VCaP (cell line): Measurements from ENCODE around the gene SDR9C7.

Source experiments
- H3K27ac ChIP-seq: fragments of 450-650 bp; 2 replicates; pipeline ENCODE4 v1.5.1; 2017
- TF ChIP-seq, protein P1 (sequence below): fragments of 450-650 bp; conservative IDR thresholded peaks from 2 replicates; pipeline ENCODE4 v1.5.1; 2017; ENCODE audit warnings: mild to moderate bottlenecking, moderate library complexity

The SDR9C7 gene

DNA sequence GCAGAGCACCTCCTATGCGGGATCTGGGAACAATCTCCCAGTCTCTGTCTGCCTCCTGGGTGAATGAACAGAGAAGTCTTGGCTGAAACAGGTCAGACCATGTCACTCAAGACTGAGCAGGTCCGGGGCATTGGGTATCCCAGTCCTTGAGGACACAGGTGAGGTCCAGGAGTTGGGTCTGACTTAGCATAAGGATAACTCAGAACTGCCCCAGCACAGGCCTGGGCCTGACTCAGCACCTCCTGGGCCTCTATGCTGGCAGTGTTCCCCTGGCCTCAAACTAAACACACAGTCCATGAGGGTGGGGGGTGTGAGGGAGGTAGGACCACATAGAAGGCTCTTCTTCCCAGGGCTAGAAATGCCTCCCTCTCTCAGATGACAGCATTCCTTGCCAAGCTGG is 1.5 kb upstream of the SDR9C7 start:
- H3K27ac ChIP-seq, result no peak overlapping the region
- TF ChIP-seq, protein P1, sequence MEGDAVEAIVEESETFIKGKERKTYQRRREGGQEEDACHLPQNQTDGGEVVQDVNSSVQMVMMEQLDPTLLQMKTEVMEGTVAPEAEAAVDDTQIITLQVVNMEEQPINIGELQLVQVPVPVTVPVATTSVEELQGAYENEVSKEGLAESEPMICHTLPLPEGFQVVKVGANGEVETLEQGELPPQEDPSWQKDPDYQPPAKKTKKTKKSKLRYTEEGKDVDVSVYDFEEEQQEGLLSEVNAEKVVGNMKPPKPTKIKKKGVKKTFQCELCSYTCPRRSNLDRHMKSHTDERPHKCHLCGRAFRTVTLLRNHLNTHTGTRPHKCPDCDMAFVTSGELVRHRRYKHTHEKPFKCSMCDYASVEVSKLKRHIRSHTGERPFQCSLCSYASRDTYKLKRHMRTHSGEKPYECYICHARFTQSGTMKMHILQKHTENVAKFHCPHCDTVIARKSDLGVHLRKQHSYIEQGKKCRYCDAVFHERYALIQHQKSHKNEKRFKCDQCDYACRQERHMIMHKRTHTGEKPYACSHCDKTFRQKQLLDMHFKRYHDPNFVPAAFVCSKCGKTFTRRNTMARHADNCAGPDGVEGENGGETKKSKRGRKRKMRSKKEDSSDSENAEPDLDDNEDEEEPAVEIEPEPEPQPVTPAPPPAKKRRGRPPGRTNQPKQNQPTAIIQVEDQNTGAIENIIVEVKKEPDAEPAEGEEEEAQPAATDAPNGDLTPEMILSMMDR, result no peak

DNA sequence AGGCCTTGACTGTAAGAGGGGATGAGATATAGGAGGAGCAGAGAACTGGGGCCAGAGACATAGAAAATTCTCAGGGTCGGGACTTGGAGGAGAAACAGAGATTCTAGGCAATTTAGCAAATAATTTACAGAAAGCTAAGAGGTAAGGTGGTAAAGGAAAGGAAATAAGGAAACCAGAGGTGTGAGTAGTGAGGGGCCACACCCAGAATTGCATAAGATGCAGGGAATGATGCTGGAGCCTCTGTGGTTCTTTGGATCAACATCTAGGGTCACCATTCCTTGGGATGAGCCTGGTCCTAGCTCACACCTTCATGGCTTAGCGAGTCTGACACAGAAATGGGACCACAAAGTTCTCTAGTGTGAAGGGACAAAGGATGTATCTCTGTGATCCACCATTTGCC is 949 bp upstream of the SDR9C7 start:
- peak overlapping the region; percentile 39 for H3K27ac ChIP-seq
- TF ChIP-seq, protein P1, result no peak

DNA sequence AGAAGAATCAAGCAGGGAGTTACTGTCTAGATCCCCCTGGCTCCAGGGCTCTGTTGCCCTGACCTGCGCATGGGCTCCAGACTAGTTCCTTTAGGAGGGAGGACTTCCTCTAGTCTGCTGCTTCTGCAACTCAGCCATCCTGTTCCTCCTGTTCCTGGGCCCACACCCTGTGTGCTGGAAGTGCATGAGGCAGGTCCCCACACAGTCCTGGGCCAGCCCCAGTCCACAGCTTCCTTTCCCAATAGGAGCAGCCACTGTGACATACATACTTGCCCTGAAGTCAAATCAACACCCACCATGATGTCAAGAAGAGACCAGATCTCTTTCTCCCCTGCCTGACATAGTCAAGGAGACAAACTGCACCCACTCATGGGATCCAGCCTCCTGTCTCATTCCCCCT is 1.3 kb downstream of the SDR9C7 start:
- no peak overlapping the region for H3K27ac ChIP-seq
- TF ChIP-seq, protein P1, result no peak

DNA sequence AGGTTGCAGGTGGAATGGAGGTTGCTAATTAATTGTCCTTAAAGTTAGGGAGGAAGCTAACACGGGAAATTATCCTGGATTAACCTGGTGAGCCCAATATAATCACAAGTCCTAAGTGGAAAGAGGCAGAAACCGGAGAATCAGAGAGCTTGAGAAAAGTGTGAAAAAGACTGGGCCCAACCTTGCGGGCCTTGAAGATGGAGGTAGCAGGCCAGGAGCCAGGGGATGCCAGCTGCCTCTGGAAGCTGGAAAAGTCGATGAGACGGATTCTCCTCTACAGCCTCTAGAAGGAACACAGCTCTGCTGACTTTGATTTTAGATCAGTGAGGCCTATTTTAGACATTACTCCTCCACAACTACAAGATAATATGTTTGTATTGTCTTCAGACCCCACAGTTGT is 2.1 kb downstream of the SDR9C7 start:
- TF ChIP-seq, protein P1, result no peak
- no peak overlapping the region for H3K27ac ChIP-seq

DNA sequence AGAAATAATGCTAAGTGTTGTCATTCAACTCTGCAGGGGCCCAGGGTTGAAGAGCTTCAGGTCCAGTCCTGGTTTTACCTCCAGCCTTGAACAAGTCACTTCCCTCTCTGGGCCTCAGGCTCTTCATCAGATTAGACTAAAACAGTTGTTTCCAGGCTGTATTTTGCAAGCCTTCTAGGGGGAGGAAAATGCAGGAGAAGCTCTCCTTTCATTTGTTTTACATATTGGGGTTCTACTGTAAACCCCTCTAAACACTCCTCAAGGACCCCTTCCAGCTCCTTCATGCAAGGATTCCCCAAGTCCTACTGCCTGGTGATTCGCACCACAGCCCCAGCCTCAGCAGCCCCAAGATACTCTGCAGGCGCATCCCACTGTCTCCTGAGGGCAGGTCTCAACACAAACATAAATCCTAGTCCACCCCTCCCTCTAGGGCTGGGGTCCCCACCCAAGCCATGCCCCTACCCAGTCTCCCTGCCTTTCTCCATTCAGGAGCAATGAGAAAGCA is 2.7 kb downstream of the SDR9C7 start:
- TF ChIP-seq, protein P1, result no peak
- H3K27ac ChIP-seq, result no peak overlapping the region

DNA sequence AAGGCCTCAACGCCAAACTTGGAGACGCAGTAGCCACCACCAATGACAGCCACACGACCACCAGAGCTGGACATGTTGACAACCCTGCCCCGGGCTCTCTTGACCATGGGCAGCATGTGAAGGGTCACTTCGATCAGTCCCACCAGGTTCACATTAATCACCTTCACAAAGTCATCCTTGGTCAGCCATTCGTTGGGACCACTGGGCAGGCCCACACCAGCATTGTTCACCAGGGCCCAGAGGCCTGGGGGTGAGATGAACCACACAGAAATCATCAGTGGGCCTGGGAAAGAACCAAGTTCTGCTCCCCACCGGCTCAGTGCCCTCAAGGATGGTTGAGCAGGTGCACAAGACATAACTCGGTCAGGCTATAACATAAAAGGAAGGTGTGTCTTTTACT is 4.0 kb downstream of the SDR9C7 start:
- TF ChIP-seq, protein P1, result no peak
- no peak overlapping the region for H3K27ac ChIP-seq

DNA sequence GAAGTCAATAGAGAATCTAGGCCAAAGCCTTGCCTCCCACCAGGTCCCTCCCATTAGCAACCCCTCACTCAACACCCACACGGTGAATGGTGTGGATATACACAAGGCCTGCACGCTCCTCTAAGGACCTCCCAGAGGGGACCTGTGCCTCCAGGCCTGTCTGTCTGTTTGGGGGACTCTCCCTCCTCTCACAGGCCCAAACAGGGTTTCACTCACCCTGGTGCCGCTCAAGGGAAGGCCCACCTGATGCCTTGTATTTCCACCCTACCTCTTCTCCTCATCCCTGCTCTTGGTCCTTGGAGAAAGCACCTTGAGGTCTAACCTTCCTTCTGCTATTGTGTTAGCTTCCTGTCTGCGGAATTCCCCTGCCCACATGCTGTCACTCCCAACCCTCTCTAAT is 4.4 kb downstream of the SDR9C7 start:
- H3K27ac ChIP-seq, result no peak overlapping the region
- TF ChIP-seq, protein P1, result no peak
